SJSA1 (cell line): ENCODE measurements around the gene FOLR1. TPM values are rescaled to one million over a fixed set of nuclear protein-coding genes. Genes with fewer than 3 reads are reported as not detected.

Source experiments
- DNase-seq, 2 experiments: peaks; one replicate each; pipeline ENCODE4 v3.0.0-alpha.2; 2015 to 2020; ENCODE audit warnings: low spot score in 2 of 2, low read depth in 1 of 2
- H3K27ac ChIP-seq: fragments of 250-450 bp; sonication (Bioruptor Pico); 2 replicates; pipeline ENCODE4 v1.5.1; 2020; ENCODE audit warnings: mild to moderate bottlenecking, moderate library complexity
- H3K27me3 ChIP-seq: fragments of 250-450 bp; sonication (Bioruptor Pico); replicated peaks from 2 replicates; pipeline ENCODE4 v1.5.1; 2020; ENCODE audit warnings: mild to moderate bottlenecking, moderate library complexity
- H3K36me3 ChIP-seq: fragments of 250-450 bp; sonication (Bioruptor Pico); 2 replicates; pipeline ENCODE4 v1.5.1; 2020; ENCODE audit warnings: mild to moderate bottlenecking
- H3K4me1 ChIP-seq: fragments of 250-450 bp; sonication (Bioruptor Pico); replicated peaks from 2 replicates; pipeline ENCODE4 v1.6.1; 2021; ENCODE audit warnings: mild to moderate bottlenecking
- H3K4me3 ChIP-seq: fragments of 250-450 bp; sonication (Bioruptor Pico); 2 replicates; pipeline ENCODE4 v1.5.1; 2020; ENCODE audit warnings: mild to moderate bottlenecking
- H3K9me3 ChIP-seq: fragments of 250-450 bp; sonication (Bioruptor Pico); replicated peaks from 2 replicates; pipeline ENCODE4 v1.5.1; 2020; ENCODE audit warnings: mild to moderate bottlenecking
- total RNA-seq: library from RNA; depleted of rRNA; stranded (reverse); fragments of >200 nt; shearing (Covaris generic); gene quantifications from 2 replicates; pipeline ENCODE4 v1.2.3, GENCODE V29; 2014

The FOLR1 gene
- total RNA-seq, 1 experiment from 2014 or later = 0.29 TPM

GRCh38 chr11:72230764-72231365 is 38.9 kb downstream of the FOLR1 start:
- Histone ChIP-seq H3K27me3 (no peaks in the 10 kb centered on the region), H3K36me3 (peaks cover 37% of the 10 kb centered on the region), H3K4me3 (no peak overlapping the region), H3K27ac (no peak overlapping the region), H3K4me1 (no peaks in the 10 kb centered on the region), H3K9me3 (no peaks in the 10 kb centered on the region)
- DNase-seq = no peak

GRCh38 chr11:72231396-72232259 is 39.7 kb downstream of the FOLR1 start:
- Histone ChIP-seq H3K27ac (no peak overlapping the region), H3K27me3 (no peaks in the 10 kb centered on the region), H3K4me3 (no peak overlapping the region), H3K4me1 (no peaks in the 10 kb centered on the region), H3K9me3 (no peaks in the 10 kb centered on the region), H3K36me3 (peaks cover 37% of the 10 kb centered on the region)
- DNase-seq = no peak

- no peak for DNase-seq
- Histone ChIP-seq H3K4me3 (no peak overlapping the region), H3K27ac (no peak overlapping the region), H3K9me3 (no peaks in the 10 kb centered on the region), H3K36me3 (peaks cover 41% of the 10 kb centered on the region), H3K27me3 (no peaks in the 10 kb centered on the region), H3K4me1 (no peaks in the 10 kb centered on the region)
Measured at GRCh38 chr11:72232260-72233055, 40.5 kb downstream of the FOLR1 start.

GRCh38 chr11:72233056-72233772 is 41.3 kb downstream of the FOLR1 start:
- no peak for DNase-seq
- Histone ChIP-seq H3K4me1 (no peaks in the 10 kb centered on the region), H3K27me3 (no peaks in the 10 kb centered on the region), H3K9me3 (no peaks in the 10 kb centered on the region), H3K27ac (no peak overlapping the region), H3K36me3 (peaks cover 47% of the 10 kb centered on the region), H3K4me3 (no peak overlapping the region)

GRCh38 chr11:72233773-72234513 is 42.0 kb downstream of the FOLR1 start:
- Histone ChIP-seq H3K36me3 (peaks cover 47% of the 10 kb centered on the region), H3K9me3 (no peaks in the 10 kb centered on the region), H3K27ac (no peak overlapping the region), H3K4me3 (no peak overlapping the region), H3K4me1 (no peaks in the 10 kb centered on the region), H3K27me3 (no peaks in the 10 kb centered on the region)
- DNase-seq = peak in 1 of 2 experiments; percentile 19

GRCh38 chr11:72234514-72234830 is 42.5 kb downstream of the FOLR1 start:
- Histone ChIP-seq H3K27me3 (no peaks in the 10 kb centered on the region), H3K36me3 (peaks cover 45% of the 10 kb centered on the region), H3K27ac (no peak overlapping the region), H3K4me3 (no peak overlapping the region), H3K4me1 (peaks cover 1% of the 10 kb centered on the region), H3K9me3 (no peaks in the 10 kb centered on the region)
- DNase-seq = no peak

- no peaks in the 10 kb centered on the region for H3K9me3 ChIP-seq
- H3K27me3 ChIP-seq = no peaks in the 10 kb centered on the region
- H3K36me3 ChIP-seq = peaks cover 41% of the 10 kb centered on the region
- H3K27ac ChIP-seq = no peak overlapping the region
- H3K4me3 ChIP-seq = no peak overlapping the region
- DNase-seq = no peak
- H3K4me1 ChIP-seq = peaks cover 6% of the 10 kb centered on the region
Measured at GRCh38 chr11:72234920-72235319, 43.0 kb downstream of the FOLR1 start.

GRCh38 chr11:72235351-72236057 is 43.6 kb downstream of the FOLR1 start:
- Histone ChIP-seq H3K27me3 (no peaks in the 10 kb centered on the region), H3K4me3 (no peak overlapping the region), H3K4me1 (peaks cover 8% of the 10 kb centered on the region), H3K27ac (no peak overlapping the region), H3K9me3 (no peaks in the 10 kb centered on the region), H3K36me3 (peaks cover 35% of the 10 kb centered on the region)
- no peak for DNase-seq

GRCh38 chr11:72236083-72236697 is 44.2 kb downstream of the FOLR1 start:
- no peak overlapping the region for H3K27ac ChIP-seq
- peaks cover 8% of the 10 kb centered on the region for H3K4me1 ChIP-seq
- no peaks in the 10 kb centered on the region for H3K27me3 ChIP-seq
- H3K9me3 ChIP-seq = no peaks in the 10 kb centered on the region
- H3K36me3 ChIP-seq = peaks cover 28% of the 10 kb centered on the region
- DNase-seq = no peak
- H3K4me3 ChIP-seq = no peak overlapping the region

- H3K4me1 ChIP-seq = peaks cover 8% of the 10 kb centered on the region
- H3K36me3 ChIP-seq = peaks cover 23% of the 10 kb centered on the region
- H3K27ac ChIP-seq = no peak overlapping the region
- H3K9me3 ChIP-seq = no peaks in the 10 kb centered on the region
- no peak for DNase-seq
- H3K4me3 ChIP-seq = no peak overlapping the region
- H3K27me3 ChIP-seq = no peaks in the 10 kb centered on the region
Measured at GRCh38 chr11:72236774-72237111, 44.8 kb downstream of the FOLR1 start.

- no peak for DNase-seq
- Histone ChIP-seq H3K27me3 (no peaks in the 10 kb centered on the region), H3K9me3 (no peaks in the 10 kb centered on the region), H3K27ac (no peak overlapping the region), H3K4me1 (peaks cover 8% of the 10 kb centered on the region), H3K36me3 (peaks cover 20% of the 10 kb centered on the region), H3K4me3 (no peak overlapping the region)
Measured at GRCh38 chr11:72237112-72237931, 45.4 kb downstream of the FOLR1 start.

GRCh38 chr11:72238040-72238450 is 46.1 kb downstream of the FOLR1 start:
- H3K36me3 ChIP-seq = peaks cover 19% of the 10 kb centered on the region
- no peak for DNase-seq
- no peak overlapping the region for H3K4me3 ChIP-seq
- no peaks in the 10 kb centered on the region for H3K9me3 ChIP-seq
- H3K4me1 ChIP-seq = peaks cover 8% of the 10 kb centered on the region
- no peaks in the 10 kb centered on the region for H3K27me3 ChIP-seq
- H3K27ac ChIP-seq = no peak overlapping the region
